Bronchial epithelial cell (primary cell): ENCODE results near the gene SLC31A2. TPM values are rescaled to one million over a fixed set of nuclear protein-coding genes. Genes with fewer than 3 reads are reported as not detected.

ENCODE experiments used
- DNase-seq: peaks from one replicate; pipeline ENCODE4 v3.0.0-alpha.2; 2010; ENCODE audit warnings: low read depth
- FAIRE-seq: peaks from 2 replicates; lab custom pipeline; 2011; peaks lifted over from hg19 to GRCh38; lab: Jason Lieb, UNC
- H3K27me3 ChIP-seq: 2 replicates; pipeline ENCODE4 v1.5.1; 2011; ENCODE audit warnings: low read length; ENCODE audit not compliant: control insufficient read depth, insufficient read depth
- H3K36me3 ChIP-seq: 2 replicates; pipeline ENCODE4 v1.5.1; 2011; ENCODE audit warnings: low read length; ENCODE audit not compliant: control insufficient read depth, insufficient read depth
- H3K4me3 ChIP-seq: 2 replicates; pipeline ENCODE4 v1.5.1; 2011; ENCODE audit warnings: mild to moderate bottlenecking, low read depth, low read length, control low read depth
- CTCF ChIP-seq: IDR thresholded peaks from 2 replicates; pipeline ENCODE4 v1.5.1; 2011; ENCODE audit warnings: mild to moderate bottlenecking, moderate library complexity, low read length, control low read depth, inconsistent platforms; ENCODE audit not compliant: insufficient read depth, severe bottlenecking
- total RNA-seq: library from RNA; depleted of rRNA; stranded (reverse); fragments of >200 nt; gene quantifications from 2 replicates; pipeline ENCODE4 v1.2.1, GENCODE V29; 2014

Gene SLC31A2
- total RNA-seq, 1 donor from 2014 or later = 42.6 TPM

- Histone ChIP-seq H3K4me3 (no peak overlapping the region), H3K36me3 (no peaks in the 10 kb centered on the region), H3K27me3 (no peaks in the 10 kb centered on the region)
- DNase-seq (no peak), FAIRE-seq (no peak)
- no peak for TF ChIP-seq CTCF
Observed at GRCh38 chr9:113129466-113129865, 21.3 kb upstream of the SLC31A2 start.

- no peaks in the 10 kb centered on the region for H3K36me3 ChIP-seq
Observed at GRCh38 chr9:113129884-113130283, 20.9 kb upstream of the SLC31A2 start.

GRCh38 chr9:113131689-113132151 is 19.1 kb upstream of the SLC31A2 start:
- FAIRE-seq = no peak
- TF ChIP-seq CTCF = no peak
- DNase-seq = no peak
- Histone ChIP-seq H3K4me3 (no peak overlapping the region), H3K27me3 (no peaks in the 10 kb centered on the region), H3K36me3 (no peaks in the 10 kb centered on the region)

More at GRCh38 chr9:113129884-113130283, 20.9 kb upstream of the SLC31A2 start:
- DNase-seq (no peak), FAIRE-seq (no peak)
- no peak for TF ChIP-seq CTCF
- H3K27me3 ChIP-seq = no peaks in the 10 kb centered on the region
- no peak overlapping the region for H3K4me3 ChIP-seq

- no peak for FAIRE-seq
- no peaks in the 10 kb centered on the region for H3K36me3 ChIP-seq
- no peak for DNase-seq
- no peak for TF ChIP-seq CTCF
- H3K4me3 ChIP-seq = no peak overlapping the region
- H3K27me3 ChIP-seq = peaks cover 2% of the 10 kb centered on the region
Observed at GRCh38 chr9:113137196-113138168, 13.3 kb upstream of the SLC31A2 start.

GRCh38 chr9:113138760-113139159 is 12.0 kb upstream of the SLC31A2 start:
- no peaks in the 10 kb centered on the region for H3K36me3 ChIP-seq
- no peak for FAIRE-seq
- H3K27me3 ChIP-seq = peaks cover 2% of the 10 kb centered on the region
- no peak overlapping the region for H3K4me3 ChIP-seq
- no peak for TF ChIP-seq CTCF
- no peak for DNase-seq
